A549 (cell line): Measurements from ENCODE around the gene AKAP8L. TPM values are rescaled to one million over a fixed set of nuclear protein-coding genes. Genes with fewer than 3 reads are reported as not detected.

Source experiments
- ATAC-seq, 2 experiments: fragments of 200-7000 bp in 1 of 2; fragments of >200 bp in 1 of 2; cut with Nextera tagmentation in 1 of 2; cut with Tn5 transposase in 1 of 2; 3 replicates each; pipeline versions ENCODE4 v1.8.0 to v1.9.1; 2018 to 2020; ENCODE audit warnings: mild to moderate bottlenecking in 1 of 2, moderate library complexity in 1 of 2
- CTCF ChIA-PET: fragments of 300-600 bp; sonication (Branson Sonifier 250); formaldehyde crosslinking; extraction: SDS; loops from one replicate; lab custom pipeline; 2021; ENCODE audit warnings: antibody characterized with exemption, inconsistent platforms; lab: Yijun Ruan, JAX
- POLR2A ChIA-PET: fragments of 350-600 bp; formaldehyde crosslinking; extraction: SDS; loops from one replicate; lab custom pipeline; 2021; ENCODE audit warnings: antibody characterized with exemption, inconsistent platforms; lab: Yijun Ruan, JAX
- DNase-seq, 2 experiments: peaks; one replicate each; pipeline versions ENCODE4 v3.0.0 to v3.0.0-alpha.2; 2011 to 2016; ENCODE audit warnings: low read depth in 1 of 2, low spot score in 1 of 2
- FAIRE-seq: peaks from 2 replicates; lab custom pipeline; 2011; peaks lifted over from hg19 to GRCh38; lab: Jason Lieb, UNC
- H3K27ac ChIP-seq, 2 experiments: fragments of >200 bp; sonication (Bioruptor Twin); formaldehyde crosslinking; 3 replicates each; pipeline ENCODE4 v1.5.1; 2016 to 2017
- H3K4me1 ChIP-seq: fragments of >200 bp; sonication (Bioruptor Twin); formaldehyde crosslinking; 3 replicates; pipeline ENCODE4 v1.6.1; 2016
- H3K4me2 ChIP-seq: fragments of >200 bp; sonication (Bioruptor Twin); formaldehyde crosslinking; 3 replicates; pipeline ENCODE4 v1.6.1; 2016
- H3K4me3 ChIP-seq: fragments of >200 bp; sonication (Bioruptor Twin); formaldehyde crosslinking; 3 replicates; pipeline ENCODE4 v1.5.1; 2016
- H3K9me3 ChIP-seq: fragments of >200 bp; sonication (Bioruptor Twin); formaldehyde crosslinking; 3 replicates; pipeline ENCODE4 v1.6.1; 2016
- CBX2 ChIP-seq: fragments of 200-600 bp; sonication (generic); IDR thresholded peaks from 2 replicates; pipeline ENCODE4 v1.6.1; 2016; ENCODE audit warnings: low read depth, mild to moderate bottlenecking, borderline replicate concordance
- CHD2 ChIP-seq: fragments of 150-350 bp; IDR thresholded peaks from 2 replicates; pipeline ENCODE4 v1.6.1; 2014; ENCODE audit warnings: low read length; ENCODE audit not compliant: partially characterized antibody
- EHMT2 ChIP-seq: fragments of 200-600 bp; sonication (generic); IDR thresholded peaks from 2 replicates; pipeline ENCODE4 v1.6.1; 2016; ENCODE audit warnings: antibody characterized with exemption, low read depth, mild to moderate bottlenecking, moderate library complexity
- ESRRA ChIP-seq: fragments of 150-350 bp; IDR thresholded peaks from 2 replicates; pipeline ENCODE4 v1.6.1; 2014; ENCODE audit warnings: mild to moderate bottlenecking, low read length, borderline replicate concordance
- FOSB ChIP-seq: fragments of 250-450 bp; sonication (Bioruptor Pico); IDR thresholded peaks from 2 replicates; pipeline ENCODE4 v1.5.0; 2020; ENCODE audit warnings: mild to moderate bottlenecking, moderate library complexity
- FOXS1 ChIP-seq: fragments of 250-450 bp; sonication (Bioruptor Pico); IDR thresholded peaks from 2 replicates; pipeline ENCODE4 v1.5.0; 2020; ENCODE audit warnings: mild to moderate bottlenecking, moderate library complexity
- HDAC2 ChIP-seq: fragments of 200-600 bp; sonication (generic); IDR thresholded peaks from 2 replicates; pipeline ENCODE4 v1.6.1; 2016
- JUN ChIP-seq, 2 experiments: fragments of >200 bp; sonication (Bioruptor Twin); formaldehyde crosslinking; IDR thresholded peaks; 2 replicates in 1 of 2; 3 replicates in 1 of 2; pipeline ENCODE4 v1.6.1; 2016 to 2017
- KDM5A ChIP-seq: fragments of 200-600 bp; sonication (generic); IDR thresholded peaks from 2 replicates; pipeline ENCODE4 v1.6.1; 2016; ENCODE audit warnings: antibody characterized with exemption, mild to moderate bottlenecking
- MAFK ChIP-seq: fragments of 450-650 bp; IDR thresholded peaks from 2 replicates; pipeline ENCODE4 v1.6.1; 2014; ENCODE audit not compliant: partially characterized antibody
- MAX ChIP-seq: IDR thresholded peaks from 2 replicates; pipeline ENCODE4 v1.6.1; 2012
- MYC ChIP-seq: IDR thresholded peaks from 2 replicates; pipeline ENCODE4 v1.6.1; 2012; ENCODE audit warnings: mild to moderate bottlenecking, inconsistent platforms, low read length, improper control_type of control experiment, borderline replicate concordance
- NFE2L2 ChIP-seq: fragments of 150-350 bp; conservative IDR thresholded peaks from 2 replicates; pipeline ENCODE4 v1.6.1; 2014; ENCODE audit warnings: low read length
- RCOR1 ChIP-seq: fragments of 150-350 bp; IDR thresholded peaks from 2 replicates; pipeline ENCODE4 v1.6.1; 2014; ENCODE audit warnings: antibody characterized with exemption, low read length, low read depth
- SMC3 ChIP-seq: fragments of >200 bp; sonication (Bioruptor Twin); formaldehyde crosslinking; IDR thresholded peaks from 3 replicates; pipeline ENCODE4 v1.6.1; 2018; ENCODE audit warnings: inconsistent platforms
- TP53 ChIP-seq: fragments of 250-450 bp; sonication (Bioruptor Pico); IDR thresholded peaks from 2 replicates; pipeline ENCODE4 v1.5.0; 2021; ENCODE audit warnings: mild to moderate bottlenecking, moderate library complexity
- ZSCAN20 ChIP-seq: fragments of 250-450 bp; sonication (Bioruptor Pico); IDR thresholded peaks from 2 replicates; pipeline ENCODE4 v1.8.0; 2022; ENCODE audit warnings: mild to moderate bottlenecking, moderate library complexity
- WGBS: methylation state at CpG from one replicate; pipeline ENCODE4 v1.1.6; 2017; ENCODE audit errors: missing lambda C conversion rate; 5-methylcytosine and 5-hydroxymethylcytosine counted together
- polyA plus RNA-seq, 4 experiments: library from polyadenylated mRNA; depleted of rRNA in 3 of 4; stranded (reverse); fragments of >200 nt; fragmentation: RNase III in 1 of 4; extraction: RNeasy Plus Mini Kit Qiagen cat#74134 plus additional on column Dnase treatment in 1 of 4; gene quantifications; 2 replicates in 3 of 4; 3 replicates in 1 of 4; pipeline ENCODE4 v1.2.3, GENCODE V29; 2011 to 2017
- TF ChIP-seq, protein P1 (sequence below): IDR thresholded peaks from 2 replicates; pipeline ENCODE4 v1.6.1; 2012
- TF ChIP-seq, protein P2 (sequence below): fragments of 250-450 bp; sonication (Bioruptor Pico); IDR thresholded peaks from 2 replicates; pipeline ENCODE4 v1.5.0; 2020; ENCODE audit warnings: low read depth, mild to moderate bottlenecking, moderate library complexity
- TF ChIP-seq, protein P3 (sequence below): fragments of 250-450 bp; sonication (Bioruptor Pico); IDR thresholded peaks from 2 replicates; pipeline ENCODE4 v1.5.0; 2021; ENCODE audit warnings: mild to moderate bottlenecking, moderate library complexity, borderline replicate concordance

AKAP8L gene
- polyA plus RNA-seq, 2 of the 4 experiments (the other 2 are of a cell fraction) = 28.4 to 42.9 TPM

DNA sequence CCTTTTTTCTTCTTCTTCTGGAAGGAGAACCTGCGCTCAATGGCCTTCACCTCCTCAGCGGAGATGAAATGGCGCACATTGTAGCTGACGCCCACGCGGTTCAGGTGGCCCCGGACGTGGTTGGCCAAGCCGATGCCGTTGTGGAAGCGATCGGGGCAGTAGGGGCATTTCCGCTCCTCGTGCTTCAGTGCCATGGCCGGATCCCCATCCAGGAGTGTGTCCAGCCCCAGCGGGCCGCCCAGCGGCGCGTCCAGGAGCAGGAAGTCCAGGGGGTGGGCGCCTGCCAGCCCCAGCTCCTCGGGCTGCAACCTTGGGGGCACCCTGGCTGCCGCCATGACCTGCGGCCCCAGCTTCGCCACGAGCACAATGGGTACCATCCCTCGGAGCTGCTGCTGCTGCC, 19.8 kb upstream of the AKAP8L start:
- TF ChIP-seq TP53 (no peak), MYC (no peak), CBX2 (no peak), KDM5A (no peak), JUN (IDR thresholded peaks at IDR 0.05) (no peak), CHD2 (no peak), MAX (no peak)
- TF ChIP-seq, protein P1, sequence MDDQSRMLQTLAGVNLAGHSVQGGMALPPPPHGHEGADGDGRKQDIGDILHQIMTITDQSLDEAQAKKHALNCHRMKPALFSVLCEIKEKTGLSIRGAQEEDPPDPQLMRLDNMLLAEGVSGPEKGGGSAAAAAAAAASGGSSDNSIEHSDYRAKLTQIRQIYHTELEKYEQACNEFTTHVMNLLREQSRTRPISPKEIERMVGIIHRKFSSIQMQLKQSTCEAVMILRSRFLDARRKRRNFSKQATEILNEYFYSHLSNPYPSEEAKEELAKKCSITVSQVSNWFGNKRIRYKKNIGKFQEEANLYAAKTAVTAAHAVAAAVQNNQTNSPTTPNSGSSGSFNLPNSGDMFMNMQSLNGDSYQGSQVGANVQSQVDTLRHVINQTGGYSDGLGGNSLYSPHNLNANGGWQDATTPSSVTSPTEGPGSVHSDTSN = no peak
- Histone ChIP-seq H3K4me3 (no peak overlapping the region), H3K4me2 (no peak overlapping the region), H3K9me3 (no peaks in the 10 kb centered on the region), H3K27ac (no peak overlapping the region), H3K4me1 (no peaks in the 10 kb centered on the region)
- ChIA-PET POLR2A (no interaction called here), CTCF (interaction anchor here (1.5 kb wide), 1 partner anchor 19 kb away, joined by 4 read pairs; the partner anchor contains the start of gene AKAP8L)
- no peak for FAIRE-seq
- ATAC-seq = no peak
- 88% methylated on average over 6 of the region's 27 CpGs for WGBS
- DNase-seq = no peak

DNA sequence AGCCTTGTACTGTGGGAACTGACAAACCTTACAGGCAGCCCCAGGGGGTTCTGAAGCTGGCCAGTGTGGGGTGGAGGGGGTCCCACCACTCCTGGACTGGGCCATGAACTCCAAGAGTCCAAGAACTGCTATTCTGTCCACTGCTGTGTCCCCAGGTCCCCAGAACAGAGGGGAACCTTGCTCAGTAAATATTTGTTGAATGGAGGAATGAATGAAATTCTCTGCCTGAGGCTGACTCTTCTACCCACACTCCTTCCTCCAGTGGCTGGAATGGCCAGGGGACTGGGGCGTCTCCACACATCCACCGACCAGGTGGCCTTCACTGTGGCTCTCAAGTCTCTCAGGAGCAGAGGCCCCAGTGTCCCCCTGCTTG, 19.3 kb upstream of the AKAP8L start:
- H3K4me3 ChIP-seq = no peak overlapping the region
- no peak for TF ChIP-seq CHD2
- no peak for TF ChIP-seq FOSB (CRISPR knock-in tag)
- TF ChIP-seq ESRRA = no peak
- no peak for TF ChIP-seq HDAC2
- no peak for TF ChIP-seq ZSCAN20
- TF ChIP-seq, protein P2, sequence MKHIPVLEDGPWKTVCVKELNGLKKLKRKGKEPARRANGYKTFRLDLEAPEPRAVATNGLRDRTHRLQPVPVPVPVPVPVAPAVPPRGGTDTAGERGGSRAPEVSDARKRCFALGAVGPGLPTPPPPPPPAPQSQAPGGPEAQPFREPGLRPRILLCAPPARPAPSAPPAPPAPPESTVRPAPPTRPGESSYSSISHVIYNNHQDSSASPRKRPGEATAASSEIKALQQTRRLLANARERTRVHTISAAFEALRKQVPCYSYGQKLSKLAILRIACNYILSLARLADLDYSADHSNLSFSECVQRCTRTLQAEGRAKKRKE (CRISPR knock-in tag) = no peak
- TF ChIP-seq EHMT2 = no peak
- TF ChIP-seq RCOR1 = no peak
- TF ChIP-seq NFE2L2 = no peak
- TF ChIP-seq, protein P3, sequence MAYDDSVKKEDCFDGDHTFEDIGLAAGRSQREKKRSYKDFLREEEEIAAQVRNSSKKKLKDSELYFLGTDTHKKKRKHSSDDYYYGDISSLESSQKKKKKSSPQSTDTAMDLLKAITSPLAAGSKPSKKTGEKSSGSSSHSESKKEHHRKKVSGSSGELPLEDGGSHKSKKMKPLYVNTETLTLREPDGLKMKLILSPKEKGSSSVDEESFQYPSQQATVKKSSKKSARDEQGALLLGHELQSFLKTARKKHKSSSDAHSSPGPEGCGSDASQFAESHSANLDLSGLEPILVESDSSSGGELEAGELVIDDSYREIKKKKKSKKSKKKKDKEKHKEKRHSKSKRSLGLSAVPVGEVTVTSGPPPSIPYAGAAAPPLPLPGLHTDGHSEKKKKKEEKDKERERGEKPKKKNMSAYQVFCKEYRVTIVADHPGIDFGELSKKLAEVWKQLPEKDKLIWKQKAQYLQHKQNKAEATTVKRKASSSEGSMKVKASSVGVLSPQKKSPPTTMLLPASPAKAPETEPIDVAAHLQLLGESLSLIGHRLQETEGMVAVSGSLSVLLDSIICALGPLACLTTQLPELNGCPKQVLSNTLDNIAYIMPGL (CRISPR knock-in tag) = no peak
- TF ChIP-seq FOXS1 (CRISPR knock-in tag) = no peak
- TF ChIP-seq TP53 = no peak
- TF ChIP-seq MYC = no peak
- no peak for TF ChIP-seq JUN (IDR thresholded peaks at IDR 0.05)
- no peak for TF ChIP-seq SMC3
- no peak for TF ChIP-seq CBX2
- no peak for TF ChIP-seq MAFK
- WGBS = 69% methylated on average over 2 of the region's 2 CpGs
- ChIA-PET CTCF (interaction anchor here (1.9 kb wide), 1 partner anchor 119 kb away, joined by 7 read pairs; no protein-coding TSS in a partner anchor), POLR2A (no interaction called here)
- H3K9me3 ChIP-seq = no peaks in the 10 kb centered on the region
- no peak for ATAC-seq
- no peak for DNase-seq
- H3K4me1 ChIP-seq = 0 out of 3 replicates have a peak, but pooled peaks cover 3% of the 10 kb centered on the region
- no peak for FAIRE-seq
- no peak overlapping the region for H3K4me2 ChIP-seq
- H3K27ac ChIP-seq = no peak overlapping the region
